ENCODE data around the gene MRPL27. TPM values are rescaled to one million over a fixed set of nuclear protein-coding genes. Genes with fewer than 3 reads are reported as not detected.

MRPL27 gene
- total and polyA plus RNA-seq, 2 of the 4 experiments (the other 2 are of a cell fraction), result 176 to 202 TPM

GRCh38 chr17:50363217-50364060, 9.5 kb downstream of the MRPL27 start:
- no peak overlapping the region for H3K27ac ChIP-seq (ENCODE audit: insufficient read depth, low read length)
- no peak overlapping the region for H3K14ac ChIP-seq (replicated peaks; ENCODE audit: low read depth, low read length)
- no peak overlapping the region for H4K91ac ChIP-seq (ENCODE audit: insufficient read depth, low read depth, low read length)
- peaks cover 0 to 29% of the 10 kb centered on the region in 2 experiments; a peak in 1 of 4 replicates for H3K79me1 ChIP-seq (ENCODE audit: low read depth in 1 of 2, low read length in 2 of 2)
- no peak overlapping the region for H2BK120ac ChIP-seq (ENCODE audit: low read depth, low read length)
- BruUV-seq (replicated peaks), result no TSS peak
- no peak overlapping the region for H2BK15ac ChIP-seq (ENCODE audit: low read depth, low read length)
- H4K8ac ChIP-seq (ENCODE audit: low read depth in 2 of 2, low read length in 2 of 2), result no peak overlapping the region
- ATAC-seq (ENCODE audit: low read depth), result peak; percentile 41
- no peaks in the 10 kb centered on the region for H3K27me3 ChIP-seq (ENCODE audit: control insufficient read depth, insufficient read depth, low read length)
- H2BK20ac ChIP-seq (ENCODE audit: low read depth, low read length), result no peak overlapping the region
- H3K4me2 ChIP-seq (ENCODE audit: low read depth, low read length), result no peak overlapping the region
- no peak overlapping the region for H2BK5ac ChIP-seq (ENCODE audit: low read depth, low read length, poor library complexity, severe bottlenecking)
- H3K4me1 ChIP-seq (ENCODE audit: control insufficient read depth, insufficient read depth, low read length), result peaks cover 11% of the 10 kb centered on the region
- CTCF ChIA-PET, result no interaction called here
- no peak overlapping the region; the same call in 1 of the 2 replicates for H3K4ac ChIP-seq (ENCODE audit: low read depth, low read length)
- in situ Hi-C loops (cut with MboI; ENCODE audit: low sequenced_read_pairs), result no loop called here
- peak overlapping the region; percentile 23 for H2AK9ac ChIP-seq (replicated peaks; ENCODE audit: low read depth, low read length, poor library complexity)
- H3K9me3 ChIP-seq (ENCODE audit: control insufficient read depth, insufficient read depth, low read length), result no peaks in the 10 kb centered on the region
- no peak overlapping the region for H3K23ac ChIP-seq (ENCODE audit: low read depth, low read length)
- dilution Hi-C loops (cut with HindIII; ENCODE audit: low sequenced_read_pairs, unreplicated experiment), result no loop called here
- H3K56ac ChIP-seq (ENCODE audit: extremely low read depth, insufficient read depth, low read length), result no peak overlapping the region
- WGBS, 2 experiments (ENCODE audit: extremely low coverage in 2 of 2, insufficient read length in 1 of 2), result 58% methylated on average over 2 of the region's 8 CpGs; no CpG with 5 or more reads in 1 of the 2 experiments
- H2AFZ ChIP-seq (replicated peaks; ENCODE audit: low read length, poor library complexity), result peak overlapping the region; percentile 37
- no peak overlapping the region for H3K9ac ChIP-seq (ENCODE audit: low read depth, low read length)
- H3K4me3 ChIP-seq (ENCODE audit: insufficient read depth, low read depth, low read length), result no peak overlapping the region
- no peak overlapping the region for H4K5ac ChIP-seq (ENCODE audit: low read depth, low read length)
- peaks cover 22% of the 10 kb centered on the region; the same call in 1 of the 2 replicates for H4K20me1 ChIP-seq (ENCODE audit: insufficient read depth, low read length)
- POLR2A ChIA-PET (ENCODE audit: unreplicated experiment), result interaction anchor here (0.5 to 0.9 kb wide), 2 partner anchors 162 to 261 kb away, joined by 3 to 4 read pairs; partner anchors contain the start of gene COL1A1
- intact Hi-C loops (cut with micrococcal nuclease), result no loop called here
- no peak overlapping the region for H3K18ac ChIP-seq (ENCODE audit: low read depth, low read length)
- peaks cover 9% of the 10 kb centered on the region; the same call in 1 of the 2 replicates for H3K9me1 ChIP-seq (ENCODE audit: insufficient read depth, low read length)
- peak; percentile 35 for DNase-seq
- H3K36me3 ChIP-seq (ENCODE audit: control insufficient read depth, insufficient read depth, low read length), result peaks cover 51% of the 10 kb centered on the region
- 0 out of 2 replicates have a peak overlapping the region, but pooled peaks have one; percentile 1 for H2AK5ac ChIP-seq (ENCODE audit: low read depth, low read length)
- TF ChIP-seq MAZ (IDR thresholded peaks at IDR 0.05; ENCODE audit: borderline replicate concordance, low read depth, low read length), result no peak
- no peak for TF ChIP-seq NFE2L2 (IDR thresholded peaks at IDR 0.05; ENCODE audit: low read depth, low read length)
- TF ChIP-seq MAFK (IDR thresholded peaks at IDR 0.05; ENCODE audit: low read depth, low read length), result no peak
- no peak for TF ChIP-seq SMC3 (IDR thresholded peaks at IDR 0.05; ENCODE audit: low read depth, low read length)
- TF ChIP-seq CEBPB (IDR thresholded peaks at IDR 0.05; ENCODE audit: low read depth, low read length), result no peak
- no peak for TF ChIP-seq RAD21 (IDR thresholded peaks at IDR 0.05; ENCODE audit: low read length)
- TF ChIP-seq RFX5 (IDR thresholded peaks at IDR 0.05; ENCODE audit: low read depth, low read length), result no peak
- TF ChIP-seq, protein P1, sequence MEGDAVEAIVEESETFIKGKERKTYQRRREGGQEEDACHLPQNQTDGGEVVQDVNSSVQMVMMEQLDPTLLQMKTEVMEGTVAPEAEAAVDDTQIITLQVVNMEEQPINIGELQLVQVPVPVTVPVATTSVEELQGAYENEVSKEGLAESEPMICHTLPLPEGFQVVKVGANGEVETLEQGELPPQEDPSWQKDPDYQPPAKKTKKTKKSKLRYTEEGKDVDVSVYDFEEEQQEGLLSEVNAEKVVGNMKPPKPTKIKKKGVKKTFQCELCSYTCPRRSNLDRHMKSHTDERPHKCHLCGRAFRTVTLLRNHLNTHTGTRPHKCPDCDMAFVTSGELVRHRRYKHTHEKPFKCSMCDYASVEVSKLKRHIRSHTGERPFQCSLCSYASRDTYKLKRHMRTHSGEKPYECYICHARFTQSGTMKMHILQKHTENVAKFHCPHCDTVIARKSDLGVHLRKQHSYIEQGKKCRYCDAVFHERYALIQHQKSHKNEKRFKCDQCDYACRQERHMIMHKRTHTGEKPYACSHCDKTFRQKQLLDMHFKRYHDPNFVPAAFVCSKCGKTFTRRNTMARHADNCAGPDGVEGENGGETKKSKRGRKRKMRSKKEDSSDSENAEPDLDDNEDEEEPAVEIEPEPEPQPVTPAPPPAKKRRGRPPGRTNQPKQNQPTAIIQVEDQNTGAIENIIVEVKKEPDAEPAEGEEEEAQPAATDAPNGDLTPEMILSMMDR (conservative IDR thresholded peaks at IDR 0.05; ENCODE audit: low read depth, low read length), result no peak
- TF ChIP-seq CHD1 (IDR thresholded peaks at IDR 0.05; ENCODE audit: low read depth, low read length), result no peak
- TF ChIP-seq POLR2A (IDR thresholded peaks at IDR 0.05; ENCODE audit: low read depth, low read length), result no peak
- TF ChIP-seq MXI1 (IDR thresholded peaks at IDR 0.05; ENCODE audit: borderline replicate concordance, low read depth, low read length), result no peak
- TF ChIP-seq, protein P2, sequence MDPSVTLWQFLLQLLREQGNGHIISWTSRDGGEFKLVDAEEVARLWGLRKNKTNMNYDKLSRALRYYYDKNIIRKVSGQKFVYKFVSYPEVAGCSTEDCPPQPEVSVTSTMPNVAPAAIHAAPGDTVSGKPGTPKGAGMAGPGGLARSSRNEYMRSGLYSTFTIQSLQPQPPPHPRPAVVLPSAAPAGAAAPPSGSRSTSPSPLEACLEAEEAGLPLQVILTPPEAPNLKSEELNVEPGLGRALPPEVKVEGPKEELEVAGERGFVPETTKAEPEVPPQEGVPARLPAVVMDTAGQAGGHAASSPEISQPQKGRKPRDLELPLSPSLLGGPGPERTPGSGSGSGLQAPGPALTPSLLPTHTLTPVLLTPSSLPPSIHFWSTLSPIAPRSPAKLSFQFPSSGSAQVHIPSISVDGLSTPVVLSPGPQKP (IDR thresholded peaks at IDR 0.05; ENCODE audit: borderline replicate concordance, low read depth, low read length), result no peak
- TF ChIP-seq, protein P3, sequence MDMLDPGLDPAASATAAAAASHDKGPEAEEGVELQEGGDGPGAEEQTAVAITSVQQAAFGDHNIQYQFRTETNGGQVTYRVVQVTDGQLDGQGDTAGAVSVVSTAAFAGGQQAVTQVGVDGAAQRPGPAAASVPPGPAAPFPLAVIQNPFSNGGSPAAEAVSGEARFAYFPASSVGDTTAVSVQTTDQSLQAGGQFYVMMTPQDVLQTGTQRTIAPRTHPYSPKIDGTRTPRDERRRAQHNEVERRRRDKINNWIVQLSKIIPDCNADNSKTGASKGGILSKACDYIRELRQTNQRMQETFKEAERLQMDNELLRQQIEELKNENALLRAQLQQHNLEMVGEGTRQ (IDR thresholded peaks at IDR 0.05; ENCODE audit: low read depth, low read length), result no peak
- no peak for TF ChIP-seq RCOR1 (IDR thresholded peaks at IDR 0.05; ENCODE audit: insufficient replicate concordance, low read length)
